Measurements from ENCODE around the gene PRKCA. TPM values are rescaled to one million over a fixed set of nuclear protein-coding genes. Genes with fewer than 3 reads are reported as not detected.

Gene PRKCA
- total and polyA plus RNA-seq, 2 donors (not counting 3 experiments of a cell fraction or from before 2014, with no cell fraction given) = 7.5 to 34.2 TPM

DNA sequence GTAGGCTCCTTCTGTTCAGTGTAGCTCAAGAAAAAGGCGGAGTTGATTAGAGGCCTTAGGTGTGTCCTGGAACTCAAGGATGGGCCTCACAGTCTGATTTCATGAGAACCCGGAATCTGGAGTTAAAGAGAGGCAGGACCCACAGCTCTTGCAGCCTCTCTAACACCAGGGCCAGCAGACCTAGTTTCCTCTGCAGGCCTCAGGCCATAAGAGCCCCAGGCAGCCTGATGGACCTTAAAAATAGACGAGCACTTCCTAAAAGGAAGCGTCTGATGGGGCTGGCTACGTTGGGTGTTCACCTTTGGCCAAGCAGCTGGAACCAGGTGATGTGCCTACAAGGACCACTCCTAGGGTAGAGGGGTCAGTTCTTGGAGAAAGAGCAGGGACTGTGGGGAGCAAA, 540.1 kb downstream of the PRKCA start:
- POLR2A ChIA-PET = no interaction called here
- H3K79me2 ChIP-seq (ENCODE audit: control insufficient read depth, insufficient read depth, low read length) = no peaks in the 10 kb centered on the region
- DNase-seq (ENCODE audit: low read depth, low spot score) = no peak
- H3K4me3 ChIP-seq (replicated peaks in 1 of 3; ENCODE audit: insufficient read depth in 1 of 3, low read depth in 1 of 3, low read length in 3 of 3) = no peak overlapping the region
- H3K4me1 ChIP-seq (ENCODE audit: control insufficient read depth, extremely low read depth, insufficient read depth, low read length) = no peaks in the 10 kb centered on the region
- no peaks in the 10 kb centered on the region for H3K36me3 ChIP-seq (ENCODE audit: control insufficient read depth in 2 of 2, extremely low read depth in 1 of 2, insufficient read depth in 2 of 2, low read length in 2 of 2)
- H4K20me1 ChIP-seq (replicated peaks; ENCODE audit: control insufficient read depth, extremely low read depth, insufficient read depth, low read length) = no peaks in the 10 kb centered on the region
- H2AFZ ChIP-seq (ENCODE audit: low read depth, low read length) = no peak overlapping the region
- TF ChIP-seq, protein P1, sequence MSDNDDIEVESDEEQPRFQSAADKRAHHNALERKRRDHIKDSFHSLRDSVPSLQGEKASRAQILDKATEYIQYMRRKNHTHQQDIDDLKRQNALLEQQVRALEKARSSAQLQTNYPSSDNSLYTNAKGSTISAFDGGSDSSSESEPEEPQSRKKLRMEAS (IDR thresholded peaks at IDR 0.05; ENCODE audit: insufficient read depth, insufficient read length) = no peak
- TF ChIP-seq POLR2A (IDR thresholded peaks at IDR 0.05; ENCODE audit: low read depth, low read length) (no peak), JUN (IDR thresholded peaks at IDR 0.05; ENCODE audit: borderline replicate concordance, insufficient read depth, insufficient read length, low read depth) (no peak), GATA2 (IDR thresholded peaks at IDR 0.05; ENCODE audit: insufficient read depth, insufficient read length, low read depth, low read length) (no peak), MYC (IDR thresholded peaks at IDR 0.05; ENCODE audit: low read depth, low read length) (no peak)
- no peaks in the 10 kb centered on the region for H3K9me1 ChIP-seq (replicated peaks; ENCODE audit: control insufficient read depth, extremely low read depth, insufficient read depth, low read length)
- BruUV-seq (replicated peaks) = no TSS peak
- dilution Hi-C loops (cut with MboI; ENCODE audit: extremely low pct_ligation_motif_present, low sequenced_read_pairs) (no loop called here), intact Hi-C loops (cut with micrococcal nuclease) (no loop called here)
- no peak overlapping the region for H3K27ac ChIP-seq (ENCODE audit: insufficient read depth, low read depth, low read length)
- H3K9me3 ChIP-seq (replicated peaks; ENCODE audit: control insufficient read depth, insufficient read depth, low read length) = no peaks in the 10 kb centered on the region
- H3K9ac ChIP-seq (replicated peaks; ENCODE audit: extremely low read depth, insufficient read depth, low read length) = no peak overlapping the region
- H3K4me2 ChIP-seq (ENCODE audit: insufficient read depth, low read length) = no peak overlapping the region
- no peak for FAIRE-seq
- H3K27me3 ChIP-seq (ENCODE audit: control insufficient read depth in 2 of 2, insufficient read depth in 2 of 2, low read length in 2 of 2) = no peaks in the 10 kb centered on the region
- CTCF ChIA-PET = no interaction called here

GRCh38 chr17:66842959-66843358, 540.5 kb downstream of the PRKCA start:
- POLR2A ChIA-PET = no interaction called here

More at GRCh38 chr17:66842959-66843358, 540.5 kb downstream of the PRKCA start:
- BruUV-seq (replicated peaks) = no TSS peak
- H4K20me1 ChIP-seq (replicated peaks; ENCODE audit: control insufficient read depth, extremely low read depth, insufficient read depth, low read length) = no peaks in the 10 kb centered on the region
- no peaks in the 10 kb centered on the region for H3K27me3 ChIP-seq (ENCODE audit: control insufficient read depth in 2 of 2, insufficient read depth in 2 of 2, low read length in 2 of 2)
- H3K4me3 ChIP-seq (replicated peaks in 1 of 3; ENCODE audit: insufficient read depth in 1 of 3, low read depth in 1 of 3, low read length in 3 of 3) = no peak overlapping the region
- H3K36me3 ChIP-seq (ENCODE audit: control insufficient read depth in 2 of 2, extremely low read depth in 1 of 2, insufficient read depth in 2 of 2, low read length in 2 of 2) = no peaks in the 10 kb centered on the region
- H3K79me2 ChIP-seq (ENCODE audit: control insufficient read depth, insufficient read depth, low read length) = no peaks in the 10 kb centered on the region
- H2AFZ ChIP-seq (ENCODE audit: low read depth, low read length) = no peak overlapping the region
- no peak for DNase-seq (ENCODE audit: low read depth, low spot score)
- no peak for TF ChIP-seq JUN (IDR thresholded peaks at IDR 0.05; ENCODE audit: borderline replicate concordance, insufficient read depth, insufficient read length, low read depth)
- TF ChIP-seq MYC (IDR thresholded peaks at IDR 0.05; ENCODE audit: low read depth, low read length) = no peak
- no peak for TF ChIP-seq POLR2AphosphoS5 (IDR thresholded peaks at IDR 0.05; ENCODE audit: insufficient read depth, low read depth, low read length)
- TF ChIP-seq, protein P1 (IDR thresholded peaks at IDR 0.05; ENCODE audit: insufficient read depth, insufficient read length) = no peak
- no peak for TF ChIP-seq CTCF (IDR thresholded peaks at IDR 0.05; ENCODE audit: extremely low read depth in 1 of 2, insufficient read depth in 1 of 2, low read depth in 1 of 2, low read length in 2 of 2)
- no peak for TF ChIP-seq GATA2 (IDR thresholded peaks at IDR 0.05; ENCODE audit: insufficient read depth, insufficient read length, low read depth, low read length)
- TF ChIP-seq POLR2A (IDR thresholded peaks at IDR 0.05; ENCODE audit: low read depth, low read length) = no peak
- TF ChIP-seq FOS (IDR thresholded peaks at IDR 0.05; ENCODE audit: borderline replicate concordance, insufficient read depth, low read length) = no peak
- no peak for TF ChIP-seq EZH2 (IDR thresholded peaks at IDR 0.05; ENCODE audit: borderline replicate concordance, low read depth, low read length, severe bottlenecking)
- no peaks in the 10 kb centered on the region for H3K9me1 ChIP-seq (replicated peaks; ENCODE audit: control insufficient read depth, extremely low read depth, insufficient read depth, low read length)
- H3K9me3 ChIP-seq (replicated peaks; ENCODE audit: control insufficient read depth, insufficient read depth, low read length) = no peaks in the 10 kb centered on the region
- CTCF ChIA-PET = no interaction called here
- no peak for FAIRE-seq
- H3K27ac ChIP-seq (ENCODE audit: insufficient read depth, low read depth, low read length) = no peak overlapping the region
- no peak overlapping the region for H3K9ac ChIP-seq (replicated peaks; ENCODE audit: extremely low read depth, insufficient read depth, low read length)
- intact Hi-C loops (cut with micrococcal nuclease) (no loop called here), dilution Hi-C loops (cut with MboI; ENCODE audit: extremely low pct_ligation_motif_present, low sequenced_read_pairs) (no loop called here)
- H3K4me1 ChIP-seq (ENCODE audit: control insufficient read depth, extremely low read depth, insufficient read depth, low read length) = no peaks in the 10 kb centered on the region
- no peak overlapping the region for H3K4me2 ChIP-seq (ENCODE audit: insufficient read depth, low read length)

All from endothelial cell of umbilical vein (primary cell).